Lower lobe of right lung (tissue), 2 donors: ENCODE data around the gene KCNIP3. TPM values are rescaled to one million over a fixed set of nuclear protein-coding genes. Genes with fewer than 3 reads are reported as not detected.
A peak's percentile ranks its signal among the peaks of the same experiment; 100 is the strongest.

Source experiments
- ATAC-seq, 2 donors: fragments of 200-7000 bp; cut with Tn5 transposase; one replicate each; pipeline ENCODE4 v1.9.1; 2020 to 2022; ENCODE audit warnings: mild to moderate bottlenecking in 2 of 2, moderate library complexity in 2 of 2
- DNase-seq: peaks from one replicate; pipeline ENCODE4 v3.0.0-alpha.2; 2020
- H3K27ac ChIP-seq: fragments of 200-600 bp; one replicate; pipeline ENCODE4 v1.8.0; 2022
- H3K27me3 ChIP-seq: fragments of 200-600 bp; one replicate; pipeline ENCODE4 v1.8.0; 2022; ENCODE audit warnings: low read depth
- H3K36me3 ChIP-seq: fragments of 200-600 bp; one replicate; pipeline ENCODE4 v1.8.0; 2022; ENCODE audit warnings: mild to moderate bottlenecking
- H3K4me1 ChIP-seq: fragments of 200-600 bp; one replicate; pipeline ENCODE4 v1.8.0; 2022
- H3K4me3 ChIP-seq: fragments of 200-600 bp; one replicate; pipeline ENCODE4 v1.8.0; 2022; ENCODE audit warnings: mild to moderate bottlenecking
- H3K9me3 ChIP-seq: fragments of 200-600 bp; one replicate; pipeline ENCODE4 v1.8.0; 2022
- CTCF ChIP-seq: fragments of 200-600 bp; IDR thresholded peaks from one replicate; pipeline ENCODE4 v1.8.0; 2022; ENCODE audit warnings: antibody characterized with exemption, mild to moderate bottlenecking
- intact Hi-C: fragments of 100-400 bp; cut with DNase I; formaldehyde crosslinking; loops from one replicate; pipeline ENCODE4 v1.11.0; 2022
- total RNA-seq: library from RNA; stranded (reverse); fragmentation: NEBNext Ultra II Directional; extraction: Animal tissue kit (Norgen Biotek cat#: 25700); gene quantifications from one replicate; pipeline ENCODE4 v1.2.1, GENCODE V29; 2021
- donor health status: DM: no; HTN: yes; CAD: no; lungs with severe emphysema.

KCNIP3 gene
- total RNA-seq, 1 donor from 2014 or later: 2.6 TPM

- DNase-seq (no peak), ATAC-seq (peak; percentile 78 to 84)
- Histone ChIP-seq H3K4me1 (no peaks in the 10 kb centered on the region), H3K36me3 (no peaks in the 10 kb centered on the region), H3K27me3 (no peaks in the 10 kb centered on the region), H3K4me3 (no peak overlapping the region), H3K9me3 (no peaks in the 10 kb centered on the region), H3K27ac (no peak overlapping the region)
- peak; percentile 89 for TF ChIP-seq CTCF
- intact Hi-C loops: no loop called here
Measured at GRCh38 chr2:95389245-95390119, 92.3 kb downstream of the KCNIP3 start.

DNA sequence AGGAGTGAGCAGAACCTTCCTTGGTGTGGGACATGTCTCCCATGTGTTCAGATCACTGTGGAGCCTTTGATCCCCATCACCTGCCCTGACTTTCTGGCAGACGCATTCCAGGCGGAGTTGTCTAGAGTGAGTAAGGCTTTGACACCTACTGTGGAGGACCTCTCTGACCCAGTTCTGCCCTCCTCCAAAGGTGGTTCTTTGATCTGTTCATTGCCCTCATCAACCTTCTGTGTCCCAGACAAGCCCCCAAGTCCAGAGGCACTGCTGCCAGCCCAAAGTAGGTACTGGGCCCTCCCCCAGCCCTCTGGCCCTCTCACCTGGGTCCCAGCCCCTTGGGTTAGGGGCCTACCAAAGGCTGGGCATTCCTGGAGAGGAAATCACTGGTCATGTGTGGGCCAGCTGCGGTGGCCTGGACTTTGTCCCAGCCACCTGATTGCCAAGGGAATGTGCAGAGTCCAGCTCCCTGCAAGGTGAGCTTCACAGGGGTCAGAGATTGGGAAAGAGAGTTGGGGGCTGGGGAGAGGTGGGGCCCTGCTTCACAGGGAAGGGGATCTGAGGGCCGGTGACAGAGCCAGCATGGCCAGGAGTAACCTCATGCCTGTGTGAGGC, 93.2 kb downstream of the KCNIP3 start:
- no peaks in the 10 kb centered on the region for H3K9me3 ChIP-seq
- H3K4me3 ChIP-seq: no peak overlapping the region
- no peaks in the 10 kb centered on the region for H3K4me1 ChIP-seq
- H3K27me3 ChIP-seq: no peaks in the 10 kb centered on the region
- H3K27ac ChIP-seq: no peak overlapping the region
- H3K36me3 ChIP-seq: no peaks in the 10 kb centered on the region
- no peak for DNase-seq
- intact Hi-C loops: no loop called here
- ATAC-seq: no peak
- TF ChIP-seq CTCF: no peak

DNA sequence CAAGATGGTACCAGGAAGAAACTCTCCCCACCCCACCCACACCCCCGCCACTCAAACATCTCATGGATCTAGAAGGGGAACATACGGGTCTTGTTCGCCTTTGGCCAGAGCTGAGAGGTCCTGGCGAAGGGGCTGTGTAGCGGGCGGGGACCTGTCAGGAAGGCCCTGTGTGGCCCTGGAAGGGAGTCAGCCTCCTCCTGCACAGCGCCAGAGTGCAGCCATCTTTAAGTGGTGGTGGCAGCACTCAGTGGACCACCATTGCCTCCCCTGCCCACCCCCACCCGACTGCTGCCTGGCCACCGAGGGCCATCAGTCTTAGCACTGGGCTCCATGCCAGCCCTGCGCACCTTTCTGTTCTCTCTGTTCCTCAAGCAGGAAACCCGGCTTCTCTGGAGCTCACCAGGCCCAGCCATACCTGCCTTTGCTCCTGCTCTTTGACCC, 93.8 kb downstream of the KCNIP3 start:
- H3K9me3 ChIP-seq: no peaks in the 10 kb centered on the region
- no peaks in the 10 kb centered on the region for H3K36me3 ChIP-seq
- DNase-seq (no peak), ATAC-seq (no peak)
- H3K27ac ChIP-seq: no peak overlapping the region
- no peaks in the 10 kb centered on the region for H3K4me1 ChIP-seq
- H3K4me3 ChIP-seq: no peak overlapping the region
- intact Hi-C loops: no loop called here
- TF ChIP-seq CTCF: no peak
- no peaks in the 10 kb centered on the region for H3K27me3 ChIP-seq

- no peaks in the 10 kb centered on the region for H3K4me1 ChIP-seq
- no peaks in the 10 kb centered on the region for H3K9me3 ChIP-seq
- intact Hi-C loops: no loop called here
- H3K4me3 ChIP-seq: no peak overlapping the region
- no peak for ATAC-seq
- TF ChIP-seq CTCF: no peak
- no peaks in the 10 kb centered on the region for H3K36me3 ChIP-seq
- DNase-seq: no peak
- no peaks in the 10 kb centered on the region for H3K27me3 ChIP-seq
- H3K27ac ChIP-seq: no peak overlapping the region
Measured at GRCh38 chr2:95391641-95392310, 94.6 kb downstream of the KCNIP3 start.

GRCh38 chr2:95392320-95392719, 95.2 kb downstream of the KCNIP3 start:
- Histone ChIP-seq H3K4me3 (no peak overlapping the region), H3K27me3 (no peaks in the 10 kb centered on the region), H3K36me3 (no peaks in the 10 kb centered on the region), H3K4me1 (no peaks in the 10 kb centered on the region), H3K9me3 (no peaks in the 10 kb centered on the region), H3K27ac (no peak overlapping the region)
- intact Hi-C loops: no loop called here
- DNase-seq (no peak), ATAC-seq (no peak)
- no peak for TF ChIP-seq CTCF
